IMR-90 (cell line): ENCODE measurements around the gene CELSR2. TPM values are rescaled to one million over a fixed set of nuclear protein-coding genes. Genes with fewer than 3 reads are reported as not detected.
A peak's percentile ranks its signal among the peaks of the same experiment; 100 is the strongest.

Experiments used
- ATAC-seq: fragments of 200-7000 bp; cut with Tn5 transposase; 2 replicates; pipeline ENCODE4 v1.9.1; 2020; ENCODE audit warnings: low read depth, mild to moderate bottlenecking, moderate library complexity
- BruUV-seq: library from RNA; stranded (reverse); fragments of 400-500 nt; replicated peaks from 2 replicates; lab custom pipeline; 2021; lab: Mats Ljungman, UMichigan
- CTCF ChIA-PET: fragments of 300-600 bp; formaldehyde crosslinking; extraction: SDS; loops from one replicate; lab custom pipeline; 2021; ENCODE audit warnings: antibody characterized with exemption; lab: Yijun Ruan, JAX
- POLR2A ChIA-PET: fragments of 300-600 bp; sonication (Branson Sonifier 250); formaldehyde crosslinking; loops from one replicate; lab custom pipeline; 2022; ENCODE audit warnings: antibody characterized with exemption; ENCODE audit not compliant: unreplicated experiment; lab: Charles Lee
- DNase-seq: peaks from one replicate; pipeline ENCODE4 v3.0.0; 2013
- H2AFZ ChIP-seq: replicated peaks from 2 replicates; pipeline ENCODE3; 2013; ENCODE audit warnings: low read length, mild to moderate bottlenecking; ENCODE audit not compliant: poor library complexity
- H2AK5ac ChIP-seq: 2 replicates; pipeline ENCODE4 v1.6.1; 2013; ENCODE audit warnings: low read depth, low read length, inconsistent platforms
- H2AK9ac ChIP-seq: replicated peaks from 2 replicates; pipeline ENCODE3; 2013; ENCODE audit warnings: mild to moderate bottlenecking, low read depth, low read length, moderate library complexity; ENCODE audit not compliant: poor library complexity
- H2BK120ac ChIP-seq: 2 replicates; pipeline ENCODE4 v1.6.1; 2013; ENCODE audit warnings: low read depth, low read length, inconsistent platforms
- H2BK15ac ChIP-seq: 3 replicates; pipeline ENCODE4 v1.6.1; 2013; ENCODE audit warnings: low read depth, low read length, inconsistent platforms
- H2BK20ac ChIP-seq: 2 replicates; pipeline ENCODE4 v1.6.1; 2013; ENCODE audit warnings: low read depth, mild to moderate bottlenecking, inconsistent platforms, low read length, moderate library complexity
- H2BK5ac ChIP-seq: 2 replicates; pipeline ENCODE4 v1.6.1; 2013; ENCODE audit warnings: mild to moderate bottlenecking, low read depth, low read length, inconsistent platforms; ENCODE audit not compliant: poor library complexity, severe bottlenecking
- H3K14ac ChIP-seq: replicated peaks from 2 replicates; pipeline ENCODE4 v1.6.1; 2013; ENCODE audit warnings: low read depth, low read length, inconsistent platforms
- H3K18ac ChIP-seq: 2 replicates; pipeline ENCODE4 v1.6.1; 2013; ENCODE audit warnings: low read depth, low read length, control low read depth
- H3K23ac ChIP-seq: 2 replicates; pipeline ENCODE4 v1.6.1; 2013; ENCODE audit warnings: low read depth, low read length, inconsistent platforms
- H3K27ac ChIP-seq: 2 replicates; pipeline ENCODE4 v1.5.1; 2013; ENCODE audit warnings: mild to moderate bottlenecking, control low read depth, low read length; ENCODE audit not compliant: insufficient read depth
- H3K27me3 ChIP-seq: 2 replicates; pipeline ENCODE4 v1.6.1; 2013; ENCODE audit warnings: low read length; ENCODE audit not compliant: control insufficient read depth, insufficient read depth
- H3K36me3 ChIP-seq: 2 replicates; pipeline ENCODE4 v1.6.1; 2013; ENCODE audit warnings: low read length, mixed read lengths; ENCODE audit not compliant: control insufficient read depth, insufficient read depth
- H3K4ac ChIP-seq: 2 replicates; pipeline ENCODE4 v1.6.1; 2013; ENCODE audit warnings: low read depth, low read length, inconsistent platforms
- H3K4me1 ChIP-seq: 2 replicates; pipeline ENCODE4 v1.6.1; 2013; ENCODE audit warnings: low read length, mixed read lengths; ENCODE audit not compliant: control insufficient read depth, insufficient read depth
- H3K4me2 ChIP-seq: 2 replicates; pipeline ENCODE4 v1.6.1; 2013; ENCODE audit warnings: low read depth, mild to moderate bottlenecking, control low read depth, low read length, moderate library complexity
- H3K4me3 ChIP-seq: 2 replicates; pipeline ENCODE4 v1.5.1; 2013; ENCODE audit warnings: low read depth, mild to moderate bottlenecking, control low read depth, low read length, moderate library complexity; ENCODE audit not compliant: insufficient read depth
- H3K56ac ChIP-seq: 2 replicates; pipeline ENCODE4 v1.6.1; 2013; ENCODE audit warnings: low read length, inconsistent platforms; ENCODE audit not compliant: insufficient read depth; ENCODE audit errors: extremely low read depth
- H3K79me1 ChIP-seq, 2 experiments: 2 replicates each; pipeline ENCODE4 v1.6.1; 2013; ENCODE audit warnings: low read length in 2 of 2, inconsistent platforms in 1 of 2, low read depth in 1 of 2
- H3K9ac ChIP-seq: 2 replicates; pipeline ENCODE4 v1.6.1; 2013; ENCODE audit warnings: low read depth, low read length, control low read depth
- H3K9me1 ChIP-seq: 2 replicates; pipeline ENCODE4 v1.6.1; 2013; ENCODE audit warnings: low read length, inconsistent platforms; ENCODE audit not compliant: insufficient read depth
- H3K9me3 ChIP-seq: 2 replicates; pipeline ENCODE4 v1.6.1; 2013; ENCODE audit warnings: low read length; ENCODE audit not compliant: control insufficient read depth, insufficient read depth
- H4K20me1 ChIP-seq: 2 replicates; pipeline ENCODE4 v1.6.1; 2013; ENCODE audit warnings: low read length, inconsistent platforms; ENCODE audit not compliant: insufficient read depth
- H4K5ac ChIP-seq: 2 replicates; pipeline ENCODE4 v1.6.1; 2013; ENCODE audit warnings: mild to moderate bottlenecking, low read depth, low read length, control low read depth
- H4K8ac ChIP-seq, 2 experiments: 2 replicates each; pipeline ENCODE4 v1.6.1; 2013; ENCODE audit warnings: low read depth in 2 of 2, low read length in 2 of 2, control low read depth in 1 of 2, inconsistent platforms in 1 of 2
- H4K91ac ChIP-seq: 2 replicates; pipeline ENCODE4 v1.6.1; 2013; ENCODE audit warnings: low read depth, low read length, inconsistent platforms; ENCODE audit not compliant: insufficient read depth
- CEBPB ChIP-seq: IDR thresholded peaks from 2 replicates; pipeline ENCODE4 v1.6.1; 2012; ENCODE audit warnings: low read depth, low read length, improper control_type of control experiment
- MXI1 ChIP-seq: IDR thresholded peaks from 2 replicates; pipeline ENCODE4 v1.6.1; 2012; ENCODE audit warnings: low read depth, mild to moderate bottlenecking, low read length, moderate library complexity, borderline replicate concordance
- RAD21 ChIP-seq: IDR thresholded peaks from 2 replicates; pipeline ENCODE4 v1.6.1; 2012; ENCODE audit warnings: low read length, improper control_type of control experiment
- USF2 ChIP-seq: fragments of 150-350 bp; IDR thresholded peaks from 2 replicates; pipeline ENCODE4 v1.6.1; 2017; ENCODE audit warnings: mild to moderate bottlenecking, antibody characterized with exemption, low read length, low read depth
- WGBS, 2 experiments: methylation state at CpG; one replicate each; pipeline versions ENCODE4 v1.1.5 to v1.1.7; 2013; ENCODE audit warnings: missing lambda C conversion rate in 2 of 2; ENCODE audit not compliant: insufficient read length in 1 of 2; ENCODE audit errors: extremely low coverage in 2 of 2; 5-methylcytosine and 5-hydroxymethylcytosine counted together
- dilution Hi-C: fragments of 300-500 bp; cut with HindIII; formaldehyde crosslinking; loops from one replicate; pipeline ENCODE4 v1.14.3; 2018; ENCODE audit warnings: low sequenced_read_pairs; ENCODE audit not compliant: unreplicated experiment
- in situ Hi-C: fragments of 300-500 bp; cut with MboI; formaldehyde crosslinking; loops from 3 replicates; pipeline ENCODE4 v1.14.3; 2019; ENCODE audit warnings: low sequenced_read_pairs, inconsistent platforms, mixed read lengths
- intact Hi-C: fragments of 100-400 bp; cut with micrococcal nuclease; formaldehyde crosslinking; loops from 2 replicates; pipeline ENCODE4 v1.10.0; 2022
- polyA plus RNA-seq, 3 experiments: library from polyadenylated mRNA; depleted of rRNA; stranded (reverse); fragments of >200 nt; gene quantifications; 2 replicates each; pipeline ENCODE4 v1.2.3, GENCODE V29; 2012; ENCODE audit warnings: low replicate concordance in 1 of 3
- total RNA-seq: library from RNA; depleted of rRNA; stranded (reverse); fragments of >200 nt; gene quantifications from 2 replicates; pipeline ENCODE4 v1.2.3, GENCODE V29; 2012
- TF ChIP-seq, protein P1 (sequence below): conservative IDR thresholded peaks from 2 replicates; pipeline ENCODE4 v1.5.1; 2012; ENCODE audit warnings: mild to moderate bottlenecking, low read depth, low read length, improper control_type of control experiment

The CELSR2 gene
- total and polyA plus RNA-seq, 2 of the 4 experiments (the other 2 are of a cell fraction): 1.3 to 5.3 TPM

DNA sequence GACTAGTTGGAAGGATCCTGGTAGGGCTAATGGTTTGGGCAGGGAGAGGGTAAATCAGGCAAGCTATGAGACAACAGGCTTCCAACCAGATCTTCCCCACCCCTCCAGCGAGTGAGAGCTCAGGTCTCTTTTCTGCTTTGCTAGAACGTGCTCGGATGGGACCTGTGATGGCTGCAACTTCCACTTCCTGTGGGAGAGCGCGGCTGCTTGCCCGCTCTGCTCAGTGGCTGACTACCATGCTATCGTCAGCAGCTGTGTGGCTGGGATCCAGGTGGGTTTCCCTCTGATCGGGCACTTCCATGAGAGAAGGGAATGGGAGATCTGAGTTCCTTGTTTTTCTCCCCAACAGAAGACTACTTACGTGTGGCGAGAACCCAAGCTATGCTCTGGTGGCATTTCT, 49.6 kb upstream of the CELSR2 start:
- no peaks in the 10 kb centered on the region for H3K36me3 ChIP-seq
- no peak overlapping the region for H2AFZ ChIP-seq
- ChIA-PET POLR2A (no interaction called here), CTCF (interaction anchor here (0.5 to 0.9 kb wide), 2 partner anchors 61 to 199 kb away, joined by 3 read pairs; no protein-coding TSS in a partner anchor)
- no peak overlapping the region for H2BK5ac ChIP-seq
- H4K8ac ChIP-seq: no peak overlapping the region
- no peak overlapping the region for H3K9ac ChIP-seq
- no peak overlapping the region for H2BK20ac ChIP-seq
- no peaks in the 10 kb centered on the region for H4K20me1 ChIP-seq
- H2BK120ac ChIP-seq: peak overlapping the region; percentile 45
- TF ChIP-seq MXI1 (no peak), USF2 (no peak), RAD21 (no peak), CEBPB (no peak)
- TF ChIP-seq, protein P1, sequence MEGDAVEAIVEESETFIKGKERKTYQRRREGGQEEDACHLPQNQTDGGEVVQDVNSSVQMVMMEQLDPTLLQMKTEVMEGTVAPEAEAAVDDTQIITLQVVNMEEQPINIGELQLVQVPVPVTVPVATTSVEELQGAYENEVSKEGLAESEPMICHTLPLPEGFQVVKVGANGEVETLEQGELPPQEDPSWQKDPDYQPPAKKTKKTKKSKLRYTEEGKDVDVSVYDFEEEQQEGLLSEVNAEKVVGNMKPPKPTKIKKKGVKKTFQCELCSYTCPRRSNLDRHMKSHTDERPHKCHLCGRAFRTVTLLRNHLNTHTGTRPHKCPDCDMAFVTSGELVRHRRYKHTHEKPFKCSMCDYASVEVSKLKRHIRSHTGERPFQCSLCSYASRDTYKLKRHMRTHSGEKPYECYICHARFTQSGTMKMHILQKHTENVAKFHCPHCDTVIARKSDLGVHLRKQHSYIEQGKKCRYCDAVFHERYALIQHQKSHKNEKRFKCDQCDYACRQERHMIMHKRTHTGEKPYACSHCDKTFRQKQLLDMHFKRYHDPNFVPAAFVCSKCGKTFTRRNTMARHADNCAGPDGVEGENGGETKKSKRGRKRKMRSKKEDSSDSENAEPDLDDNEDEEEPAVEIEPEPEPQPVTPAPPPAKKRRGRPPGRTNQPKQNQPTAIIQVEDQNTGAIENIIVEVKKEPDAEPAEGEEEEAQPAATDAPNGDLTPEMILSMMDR: no peak
- H3K4me2 ChIP-seq: no peak overlapping the region
- H3K18ac ChIP-seq: no peak overlapping the region
- no peak overlapping the region for H3K56ac ChIP-seq
- DNase-seq (no peak), ATAC-seq (no peak)
- dilution Hi-C loops (loop anchor here (25.0 kb wide), 1 partner anchor 138 kb away; no protein-coding TSS in a partner anchor), intact Hi-C loops (no loop called here), in situ Hi-C loops (no loop called here)
- peak overlapping the region; percentile 43; the same call in 1 of the 2 replicates for H4K91ac ChIP-seq
- H3K27ac ChIP-seq: no peak overlapping the region
- H3K4ac ChIP-seq: peak overlapping the region; percentile 91; the same call in 1 of the 2 replicates
- H2AK9ac ChIP-seq: no peak overlapping the region
- H2BK15ac ChIP-seq: peak overlapping the region; percentile 43; the same call in 1 of the 3 replicates
- H4K5ac ChIP-seq: no peak overlapping the region
- no peak overlapping the region for H3K4me3 ChIP-seq
- H3K79me1 ChIP-seq: 0 out of 4 replicates have a peak, but pooled peaks cover 0 to 3% of the 10 kb centered on the region in 2 experiments
- 90% methylated on average over 2 of the region's 10 CpGs; no CpG with 5 or more reads in 1 of the 2 experiments for WGBS, 2 experiments
- no peak overlapping the region for H3K14ac ChIP-seq
- H2AK5ac ChIP-seq: peak overlapping the region; percentile 87; the same call in 1 of the 2 replicates
- no peaks in the 10 kb centered on the region for H3K27me3 ChIP-seq
- H3K9me3 ChIP-seq: no peaks in the 10 kb centered on the region
- H3K4me1 ChIP-seq: peaks cover 14% of the 10 kb centered on the region
- BruUV-seq: no TSS peak
- peaks cover 13% of the 10 kb centered on the region for H3K9me1 ChIP-seq
- no peak overlapping the region for H3K23ac ChIP-seq
